ENCODE measurements around the gene FAM222A. TPM values are rescaled to one million over a fixed set of nuclear protein-coding genes. Genes with fewer than 3 reads are reported as not detected.
A peak's percentile ranks its signal among the peaks of the same experiment; 100 is the strongest.

FAM222A gene
- total and polyA plus RNA-seq, 2 of the 8 experiments (the other 6 are each of a cell fraction or from before 2014, with no cell fraction given): 0.94 to 1.1 TPM

- POLR2A ChIA-PET (ENCODE audit: partially characterized antibody): no interaction called here
- Histone ChIP-seq H2BK20ac (ENCODE audit: low read length) (no peak overlapping the region), H2BK15ac (ENCODE audit: low read length) (peak overlapping the region; percentile 34; the same call in 1 of the 2 replicates), H4K5ac (ENCODE audit: insufficient read length, low read depth, low read length) (no peak overlapping the region), H3K9ac (replicated peaks in 1 of 4; ENCODE audit: extremely low read depth in 1 of 4, low read depth in 3 of 4, low read length in 3 of 4) (no peak overlapping the region), H3K79me1 (ENCODE audit: low read depth, low read length) (no peaks in the 10 kb centered on the region), H4K91ac (replicated peaks; ENCODE audit: insufficient read length, low read length) (no peak overlapping the region), H3K4me1 (replicated peaks in 1 of 4; ENCODE audit: control insufficient read depth in 3 of 4, insufficient read depth in 4 of 4, low read length in 3 of 4) (peaks cover 5 to 11% (median 7%) of the 10 kb centered on the region in 4 experiments; a peak in 6 of 7 replicates), H2AFZ (ENCODE audit: low read length) (no peak overlapping the region), H2BK5ac (ENCODE audit: low read depth, low read length) (no peak overlapping the region), H3K4me3 (ENCODE audit: extremely low read depth in 1 of 4, insufficient read depth in 2 of 4, low read depth in 3 of 4, low read length in 4 of 4) (no peak overlapping the region), H2AK5ac (ENCODE audit: low read depth, low read length) (no peak overlapping the region), H3K23me2 (ENCODE audit: low read depth, low read length) (no peaks in the 10 kb centered on the region), H3K14ac (ENCODE audit: insufficient read length) (no peak overlapping the region), H3K23ac (ENCODE audit: insufficient read length) (no peak overlapping the region), H3K27me3 (replicated peaks in 1 of 4; ENCODE audit: control insufficient read depth in 3 of 4, extremely low read depth in 1 of 4, insufficient read depth in 3 of 4, low read length in 3 of 4) (peaks cover 0 to 16% (median 9%) of the 10 kb centered on the region in 4 experiments; a peak in 4 of 7 replicates), H3K27ac (ENCODE audit: low read depth, low read length) (no peak overlapping the region), H4K8ac (ENCODE audit: extremely low read depth, insufficient read depth, low read length) (no peak overlapping the region), H3K4me2 (ENCODE audit: insufficient read depth in 1 of 2, low read depth in 2 of 2, low read length in 2 of 2) (no peak overlapping the region), H3K79me2 (ENCODE audit: control insufficient read depth in 1 of 2, insufficient read depth in 2 of 2, low read length in 2 of 2) (no peaks in the 10 kb centered on the region), H3K36me3 (ENCODE audit: control insufficient read depth in 2 of 4, insufficient read depth in 4 of 4, low read length in 3 of 4) (no peaks in the 10 kb centered on the region), H2BK12ac (ENCODE audit: low read depth, low read length) (peak overlapping the region; percentile 10; the same call in 1 of the 2 replicates), H3K9me3 (ENCODE audit: insufficient read depth in 2 of 2, low read depth in 1 of 2, low read length in 1 of 2) (no peaks in the 10 kb centered on the region), H2BK120ac (replicated peaks; ENCODE audit: low read depth, low read length) (no peak overlapping the region), H3K18ac (ENCODE audit: extremely low read depth, low read length) (no peak overlapping the region), H3K56ac (replicated peaks; ENCODE audit: insufficient read length, low read depth, low read length) (no peak overlapping the region), H3K4ac (replicated peaks; ENCODE audit: insufficient read length, low read depth, low read length) (no peak overlapping the region), H4K20me1 (replicated peaks in 1 of 2; ENCODE audit: control insufficient read depth in 1 of 2, insufficient read depth in 2 of 2, low read length in 2 of 2) (peaks cover 0 to 10% of the 10 kb centered on the region in 2 experiments)
- CTCF ChIA-PET (ENCODE audit: partially characterized antibody): interaction anchor here (0.7 to 3.4 kb wide), 40 partner anchors 8 to 220 kb away, joined by 3 to 47 read pairs (median 5); partner anchors contain the start of gene FAM222A
- TF ChIP-seq SP2 (IDR thresholded peaks at IDR 0.05; ENCODE audit: low read length): no peak
- no peak for TF ChIP-seq HDAC2 (IDR thresholded peaks at IDR 0.05; ENCODE audit: borderline replicate concordance in 1 of 2, low read depth in 2 of 2, low read length in 2 of 2)
- no peak for TF ChIP-seq POU5F1 (IDR thresholded peaks at IDR 0.05; ENCODE audit: low read depth, low read length)
- no peak for TF ChIP-seq RBBP5 (IDR thresholded peaks at IDR 0.05; ENCODE audit: borderline replicate concordance, low read depth, low read length)
- TF ChIP-seq BACH1 (IDR thresholded peaks at IDR 0.05; ENCODE audit: low read length): no peak
- TF ChIP-seq SP1 (IDR thresholded peaks at IDR 0.05; ENCODE audit: low read depth, low read length): no peak
- no peak for TF ChIP-seq YY1 (IDR thresholded peaks at IDR 0.05; ENCODE audit: low read depth, low read length)
- no peak for TF ChIP-seq FOSL1 (IDR thresholded peaks at IDR 0.05; ENCODE audit: insufficient read depth, low read depth, low read length)
- WGBS, 2 experiments (ENCODE audit: extremely low coverage in 1 of 2, insufficient coverage in 1 of 2, insufficient read length in 1 of 2, insufficient replicate concordance in 2 of 2, low coverage in 1 of 2, low lambda C conversion rate in 2 of 2, missing lambda C conversion rate in 1 of 2): 89% methylated on average over 6 of the region's 6 CpGs; no CpG with 5 or more reads in 1 of the 2 experiments
- FAIRE-seq (no peak), DNase-seq (ENCODE audit: low read depth in 1 of 2, low spot score in 2 of 2) (no peak)
Measured at GRCh38 chr12:109738878-109739665, 25.4 kb downstream of the FAM222A start.
